Keratinocyte (primary cell): ENCODE results near the gene CSNK1G2. TPM values are rescaled to one million over a fixed set of nuclear protein-coding genes. Genes with fewer than 3 reads are reported as not detected.

Source experiments
- DNase-seq: peaks from one replicate; pipeline ENCODE4 v3.0.0-alpha.2; 2011; ENCODE audit warnings: low read depth, missing footprints, low spot score
- FAIRE-seq: peaks from 2 replicates; lab custom pipeline; 2011; peaks lifted over from hg19 to GRCh38; lab: Jason Lieb, UNC
- H2AFZ ChIP-seq: 2 replicates; pipeline ENCODE4 v1.6.0; 2012; ENCODE audit warnings: low read length, control low read depth, inconsistent platforms; ENCODE audit not compliant: control insufficient read depth
- H3K27ac ChIP-seq: 2 replicates; pipeline ENCODE4 v1.5.1; 2011; ENCODE audit warnings: low read length; ENCODE audit not compliant: control insufficient read depth, insufficient read depth
- H3K27me3 ChIP-seq: 3 replicates; pipeline ENCODE4 v1.6.0; 2011; ENCODE audit warnings: low read length; ENCODE audit not compliant: control insufficient read depth, insufficient read depth; ENCODE audit errors: extremely low read depth
- H3K36me3 ChIP-seq, 2 experiments: 2 replicates in 1 of 2; 3 replicates in 1 of 2; pipeline ENCODE4 v1.5.1; 2011; ENCODE audit warnings: low read length in 2 of 2, mild to moderate bottlenecking in 1 of 2; ENCODE audit not compliant: control insufficient read depth in 2 of 2, insufficient read depth in 2 of 2; ENCODE audit errors: extremely low read depth in 1 of 2
- H3K4me1 ChIP-seq: 3 replicates; pipeline ENCODE4 v1.5.1; 2011; ENCODE audit warnings: low read length; ENCODE audit not compliant: control insufficient read depth, insufficient read depth; ENCODE audit errors: extremely low read depth
- H3K4me2 ChIP-seq: 3 replicates; pipeline ENCODE4 v1.6.0; 2011; ENCODE audit warnings: low read depth, low read length; ENCODE audit not compliant: control insufficient read depth, insufficient read depth; ENCODE audit errors: extremely low read depth
- H3K4me3 ChIP-seq, 3 experiments: fragments of 200-600 bp in 1 of 3; sonication (generic) in 1 of 3; 2 replicates in 2 of 3; 3 replicates in 1 of 3; pipeline ENCODE4 v1.5.1; 2011 to 2016; ENCODE audit warnings: low read length in 3 of 3, mild to moderate bottlenecking in 3 of 3, control low read depth in 2 of 3, inconsistent platforms in 1 of 3, low read depth in 1 of 3, mixed read lengths in 1 of 3, mixed run types in 1 of 3, moderate library complexity in 1 of 3; ENCODE audit not compliant: control insufficient read depth in 2 of 3, insufficient read depth in 2 of 3; ENCODE audit errors: extremely low read depth in 1 of 3
- H3K79me2 ChIP-seq: 2 replicates; pipeline ENCODE4 v1.6.0; 2012; ENCODE audit warnings: low read length; ENCODE audit not compliant: control insufficient read depth, insufficient read depth
- H3K9ac ChIP-seq: 3 replicates; pipeline ENCODE4 v1.6.0; 2011; ENCODE audit warnings: low read length; ENCODE audit not compliant: control insufficient read depth, insufficient read depth; ENCODE audit errors: extremely low read depth
- H3K9me1 ChIP-seq: 3 replicates; pipeline ENCODE4 v1.6.0; 2011; ENCODE audit warnings: low read length; ENCODE audit not compliant: control insufficient read depth, insufficient read depth; ENCODE audit errors: extremely low read depth
- H3K9me3 ChIP-seq: 2 replicates; pipeline ENCODE4 v1.5.1; 2012; ENCODE audit warnings: low read depth, low read length; ENCODE audit not compliant: control insufficient read depth
- H4K20me1 ChIP-seq: 3 replicates; pipeline ENCODE4 v1.6.0; 2011; ENCODE audit warnings: low read length; ENCODE audit not compliant: control insufficient read depth, insufficient read depth; ENCODE audit errors: extremely low read depth
- EZH2 ChIP-seq: IDR thresholded peaks from one replicate; pipeline ENCODE4 v1.6.1; 2012; ENCODE audit warnings: inconsistent platforms, mild to moderate bottlenecking, low read length, moderate library complexity
- dilution Hi-C: fragments of 300-500 bp; cut with MboI; formaldehyde crosslinking; loops from one replicate; pipeline ENCODE4 v1.7.0; 2020; ENCODE audit warnings: low sequenced_read_pairs; ENCODE audit not compliant: extremely low pct_ligation_motif_present
- polyA plus RNA-seq, 5 experiments: library from polyadenylated mRNA; depleted of rRNA in 3 of 5; stranded (reverse) in 3 of 5; stranded (forward) in 1 of 5; unstranded in 1 of 5; fragments of >200 nt; gene quantifications; 1 replicate in 1 of 5; 2 replicates in 3 of 5; 3 replicates in 1 of 5; pipeline versions ENCODE4 v1.2.1 to v1.2.3, GENCODE V29; 2011 to 2012; ENCODE audit warnings: missing spikeins in 2 of 5, low read depth in 1 of 5, low replicate concordance in 1 of 5
- TF ChIP-seq, protein P1 (sequence below), 3 experiments: IDR thresholded peaks in 1 of 3; conservative IDR thresholded peaks in 1 of 3; optimal IDR thresholded peaks in 1 of 3; 2 replicates in 2 of 3; 3 replicates in 1 of 3; pipeline versions ENCODE3 to v1.5.1; 2011; ENCODE audit warnings: low read length in 3 of 3, mild to moderate bottlenecking in 3 of 3, moderate library complexity in 2 of 3, control low read depth in 1 of 3, inconsistent platforms in 1 of 3; ENCODE audit not compliant: insufficient read depth in 2 of 3; ENCODE audit errors: extremely low read depth in 1 of 3

Gene CSNK1G2
- polyA plus RNA-seq, 1 donor (not counting 4 experiments of a cell fraction or from before 2014, with no cell fraction given) = 34.9 TPM

- no peaks in the 10 kb centered on the region for H3K4me1 ChIP-seq
- H3K4me3 ChIP-seq = no peak overlapping the region
- peaks cover 56% of the 10 kb centered on the region for H3K79me2 ChIP-seq
- H3K27ac ChIP-seq = no peak overlapping the region
- dilution Hi-C loops = no loop called here
- no peak overlapping the region for H2AFZ ChIP-seq
- no peak overlapping the region for H3K9ac ChIP-seq
- H3K4me2 ChIP-seq = no peak overlapping the region
- H3K9me3 ChIP-seq = no peaks in the 10 kb centered on the region
- no peak for TF ChIP-seq EZH2
- TF ChIP-seq, protein P1, sequence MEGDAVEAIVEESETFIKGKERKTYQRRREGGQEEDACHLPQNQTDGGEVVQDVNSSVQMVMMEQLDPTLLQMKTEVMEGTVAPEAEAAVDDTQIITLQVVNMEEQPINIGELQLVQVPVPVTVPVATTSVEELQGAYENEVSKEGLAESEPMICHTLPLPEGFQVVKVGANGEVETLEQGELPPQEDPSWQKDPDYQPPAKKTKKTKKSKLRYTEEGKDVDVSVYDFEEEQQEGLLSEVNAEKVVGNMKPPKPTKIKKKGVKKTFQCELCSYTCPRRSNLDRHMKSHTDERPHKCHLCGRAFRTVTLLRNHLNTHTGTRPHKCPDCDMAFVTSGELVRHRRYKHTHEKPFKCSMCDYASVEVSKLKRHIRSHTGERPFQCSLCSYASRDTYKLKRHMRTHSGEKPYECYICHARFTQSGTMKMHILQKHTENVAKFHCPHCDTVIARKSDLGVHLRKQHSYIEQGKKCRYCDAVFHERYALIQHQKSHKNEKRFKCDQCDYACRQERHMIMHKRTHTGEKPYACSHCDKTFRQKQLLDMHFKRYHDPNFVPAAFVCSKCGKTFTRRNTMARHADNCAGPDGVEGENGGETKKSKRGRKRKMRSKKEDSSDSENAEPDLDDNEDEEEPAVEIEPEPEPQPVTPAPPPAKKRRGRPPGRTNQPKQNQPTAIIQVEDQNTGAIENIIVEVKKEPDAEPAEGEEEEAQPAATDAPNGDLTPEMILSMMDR (optimal IDR thresholded peaks at IDR 0.05 in 1 of 3, IDR thresholded peaks at IDR 0.05 in 1 of 3, conservative IDR thresholded peaks at IDR 0.05 in 1 of 3; ENCODE audit: extremely low read depth in 1 of 3, insufficient read depth in 2 of 3, low read length in 3 of 3) = no peak
- no peak for DNase-seq
- peaks cover 11% of the 10 kb centered on the region for H4K20me1 ChIP-seq
- no peaks in the 10 kb centered on the region for H3K27me3 ChIP-seq
- no peak for FAIRE-seq
- peaks cover 3% of the 10 kb centered on the region for H3K9me1 ChIP-seq
- H3K36me3 ChIP-seq = peaks cover 4 to 7% of the 10 kb centered on the region in 2 experiments
These were observed 20.3 kb downstream of the CSNK1G2 start for GRCh38 chr19:1961000-1961883.

DNA sequence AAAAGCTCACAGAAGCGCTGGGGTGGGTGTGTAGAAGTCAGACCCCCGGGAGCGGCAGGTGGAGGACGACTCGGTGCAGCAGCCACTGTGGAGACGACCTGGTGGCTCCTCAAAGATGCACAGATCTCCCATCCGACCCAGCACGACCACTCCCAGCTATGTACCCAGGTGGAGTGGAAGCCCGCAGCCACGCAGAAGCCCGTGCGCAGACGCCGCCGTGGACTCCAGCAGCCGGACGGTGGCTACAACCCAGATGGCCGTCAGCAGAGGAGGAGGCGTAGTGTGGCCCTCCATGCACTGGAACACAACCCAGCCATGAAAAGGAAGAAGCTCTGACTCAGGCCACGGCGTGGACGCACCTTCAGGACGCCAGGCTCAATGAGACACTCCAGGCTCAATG is 21.7 kb downstream of the CSNK1G2 start:
- peaks cover 47% of the 10 kb centered on the region for H3K79me2 ChIP-seq
- peaks cover 0 to 10% of the 10 kb centered on the region in 2 experiments for H3K36me3 ChIP-seq
- H3K9ac ChIP-seq = no peak overlapping the region
- H3K9me1 ChIP-seq = peaks cover 3% of the 10 kb centered on the region
- TF ChIP-seq EZH2 = no peak
- TF ChIP-seq, protein P1 (optimal IDR thresholded peaks at IDR 0.05 in 1 of 3, IDR thresholded peaks at IDR 0.05 in 1 of 3, conservative IDR thresholded peaks at IDR 0.05 in 1 of 3; ENCODE audit: extremely low read depth in 1 of 3, insufficient read depth in 2 of 3, low read length in 3 of 3) = no peak
- no peaks in the 10 kb centered on the region for H3K4me1 ChIP-seq
- dilution Hi-C loops = no loop called here
- no peak for DNase-seq
- no peak overlapping the region for H3K4me3 ChIP-seq
- H4K20me1 ChIP-seq = peaks cover 5% of the 10 kb centered on the region
- H3K27me3 ChIP-seq = no peaks in the 10 kb centered on the region
- no peaks in the 10 kb centered on the region for H3K9me3 ChIP-seq
- no peak overlapping the region for H3K27ac ChIP-seq
- H3K4me2 ChIP-seq = no peak overlapping the region
- no peak for FAIRE-seq
- H2AFZ ChIP-seq = no peak overlapping the region
